Activated CD8-positive, alpha-beta T cell treated with anti-CD3 and anti-CD28 coated beads for 36 hours (primary cell): ENCODE measurements around the gene OVCA2. TPM values are rescaled to one million over a fixed set of nuclear protein-coding genes. Genes with fewer than 3 reads are reported as not detected.

Experiments
- ATAC-seq: fragments of 200-7000 bp; cut with Tn5 transposase; one replicate; pipeline ENCODE4 v1.10.0; 2021; ENCODE audit warnings: mild to moderate bottlenecking, moderate library complexity
- CTCF ChIA-PET: fragments of 350-600 bp; sonication (Branson Sonifier 250); formaldehyde crosslinking; loops from one replicate; lab custom pipeline; 2021; ENCODE audit warnings: antibody characterized with exemption; lab: Charles Lee
- POLR2A ChIA-PET: fragments of 350-600 bp; sonication (Branson Sonifier 250); formaldehyde crosslinking; loops from one replicate; lab custom pipeline; 2021; ENCODE audit warnings: antibody characterized with exemption; lab: Charles Lee
- DNase-seq: peaks from one replicate; pipeline ENCODE4 v3.0.0-alpha.2; 2020
- H3K27ac Mint-ChIP-seq: one replicate; pipeline ENCODE4 v1.8.0; 2021; ENCODE audit warnings: mild to moderate bottlenecking, mixed read lengths
- H3K27me3 Mint-ChIP-seq: one replicate; pipeline ENCODE4 v1.8.0; 2021; ENCODE audit warnings: mixed read lengths
- H3K36me3 Mint-ChIP-seq: one replicate; pipeline ENCODE4 v1.8.0; 2021; ENCODE audit warnings: low read depth, mixed read lengths
- H3K4me1 Mint-ChIP-seq: one replicate; pipeline ENCODE4 v1.8.0; 2021; ENCODE audit warnings: low read depth, mixed read lengths
- H3K4me3 Mint-ChIP-seq: one replicate; pipeline ENCODE4 v1.8.0; 2021; ENCODE audit warnings: mild to moderate bottlenecking, moderate library complexity, mixed read lengths
- H3K9me3 Mint-ChIP-seq: one replicate; pipeline ENCODE4 v1.8.0; 2021; ENCODE audit warnings: mixed read lengths
- intact Hi-C: fragments of 100-400 bp; cut with micrococcal nuclease; formaldehyde crosslinking; loops from one replicate; pipeline ENCODE4 v1.10.0; 2022
- total RNA-seq, 2 experiments: library from RNA; stranded (reverse); gene quantifications; one replicate each; pipeline ENCODE4 v1.2.3, GENCODE V29; 2021
- TF ChIP-seq, protein P1 (sequence below): fragments of 200-600 bp; IDR thresholded peaks from one replicate; pipeline ENCODE4 v1.8.0; 2022; ENCODE audit warnings: antibody characterized with exemption, mild to moderate bottlenecking

The OVCA2 gene
- total RNA-seq, 2 experiments from 2014 or later = 28.0 to 28.5 TPM

- Mint-ChIP-seq H3K36me3 (peaks cover 55% of the 10 kb centered on the region), H3K4me1 (peaks cover 25% of the 10 kb centered on the region), H3K9me3 (no peaks in the 10 kb centered on the region), H3K27ac (peak overlapping the region; percentile 37), H3K27me3 (no peaks in the 10 kb centered on the region), H3K4me3 (no peak overlapping the region)
- ATAC-seq = peak; percentile 54
- ChIA-PET POLR2A (interaction anchor here (0.5 to 1.5 kb wide), 4 partner anchors 9 to 17 kb away, joined by 3 to 8 read pairs (median 4); no protein-coding TSS in a partner anchor), CTCF (interaction anchor here (1.1 to 3.0 kb wide), 5 partner anchors 9 to 169 kb away, joined by 3 to 12 read pairs (median 3); no protein-coding TSS in a partner anchor)
- intact Hi-C loops = no loop called here
- TF ChIP-seq, protein P1, sequence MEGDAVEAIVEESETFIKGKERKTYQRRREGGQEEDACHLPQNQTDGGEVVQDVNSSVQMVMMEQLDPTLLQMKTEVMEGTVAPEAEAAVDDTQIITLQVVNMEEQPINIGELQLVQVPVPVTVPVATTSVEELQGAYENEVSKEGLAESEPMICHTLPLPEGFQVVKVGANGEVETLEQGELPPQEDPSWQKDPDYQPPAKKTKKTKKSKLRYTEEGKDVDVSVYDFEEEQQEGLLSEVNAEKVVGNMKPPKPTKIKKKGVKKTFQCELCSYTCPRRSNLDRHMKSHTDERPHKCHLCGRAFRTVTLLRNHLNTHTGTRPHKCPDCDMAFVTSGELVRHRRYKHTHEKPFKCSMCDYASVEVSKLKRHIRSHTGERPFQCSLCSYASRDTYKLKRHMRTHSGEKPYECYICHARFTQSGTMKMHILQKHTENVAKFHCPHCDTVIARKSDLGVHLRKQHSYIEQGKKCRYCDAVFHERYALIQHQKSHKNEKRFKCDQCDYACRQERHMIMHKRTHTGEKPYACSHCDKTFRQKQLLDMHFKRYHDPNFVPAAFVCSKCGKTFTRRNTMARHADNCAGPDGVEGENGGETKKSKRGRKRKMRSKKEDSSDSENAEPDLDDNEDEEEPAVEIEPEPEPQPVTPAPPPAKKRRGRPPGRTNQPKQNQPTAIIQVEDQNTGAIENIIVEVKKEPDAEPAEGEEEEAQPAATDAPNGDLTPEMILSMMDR = no peak
- no peak for DNase-seq
Measured at GRCh38 chr17:2075336-2076086, 33.7 kb downstream of the OVCA2 start.

DNA sequence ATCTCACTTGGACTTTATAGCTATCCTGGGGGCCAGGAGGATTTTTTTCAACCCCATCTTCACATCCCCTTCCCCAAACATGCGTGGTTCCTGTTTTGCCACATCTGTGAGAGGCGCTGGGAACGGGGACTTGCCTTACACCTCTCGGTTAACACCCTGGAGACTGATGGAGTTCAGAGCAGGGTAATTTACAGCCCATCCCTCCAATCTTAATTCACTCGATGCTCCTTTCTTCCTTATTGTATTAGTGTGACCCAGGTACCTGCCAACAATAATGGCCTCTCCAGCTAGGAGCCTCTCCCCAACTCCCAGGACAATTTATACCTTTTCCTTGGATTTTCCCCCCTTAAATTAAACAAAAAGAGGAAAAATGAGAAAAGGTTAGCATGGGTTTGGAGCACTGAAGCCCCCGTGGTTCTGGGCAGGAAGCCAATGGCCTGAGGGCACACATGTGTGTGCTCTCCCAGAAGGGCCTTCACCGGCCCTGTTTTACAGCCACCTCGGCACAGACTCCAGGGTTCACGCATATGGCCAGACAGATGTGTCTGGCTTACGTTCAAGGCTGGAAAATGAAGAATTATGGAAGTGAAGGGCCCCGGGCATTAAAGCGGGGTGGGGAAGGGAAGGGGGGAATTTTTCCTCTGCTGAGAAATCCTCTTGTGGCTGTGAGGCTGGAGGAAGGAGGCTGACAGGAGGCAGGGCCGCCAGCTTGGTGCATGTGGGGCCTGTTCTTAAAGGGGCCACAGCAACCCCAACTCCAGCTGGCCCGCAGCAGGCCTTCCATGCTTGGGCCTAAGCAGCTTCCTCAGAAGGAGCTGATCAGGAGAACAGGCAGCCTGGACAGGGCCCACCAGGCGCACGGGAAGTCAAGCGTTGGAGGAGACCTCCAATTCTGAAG is 34.5 kb downstream of the OVCA2 start:
- DNase-seq = no peak
- CTCF ChIA-PET = interaction anchor here (1.0 to 3.0 kb wide), 4 partner anchors 11 to 168 kb away, joined by 3 to 12 read pairs (median 4); no protein-coding TSS in a partner anchor
- ATAC-seq = no peak
- intact Hi-C loops = no loop called here
- POLR2A ChIA-PET = interaction anchor here (0.5 to 1.5 kb wide), 4 partner anchors 8 to 27 kb away, joined by 3 to 8 read pairs (median 3); no protein-coding TSS in a partner anchor
- H3K27me3 Mint-ChIP-seq = no peaks in the 10 kb centered on the region
- H3K4me3 Mint-ChIP-seq = no peak overlapping the region
- TF ChIP-seq, protein P1 = no peak
- H3K36me3 Mint-ChIP-seq = peaks cover 53% of the 10 kb centered on the region
- H3K9me3 Mint-ChIP-seq = no peaks in the 10 kb centered on the region
- peaks cover 19% of the 10 kb centered on the region for H3K4me1 Mint-ChIP-seq
- peak overlapping the region; percentile 50 for H3K27ac Mint-ChIP-seq

DNA sequence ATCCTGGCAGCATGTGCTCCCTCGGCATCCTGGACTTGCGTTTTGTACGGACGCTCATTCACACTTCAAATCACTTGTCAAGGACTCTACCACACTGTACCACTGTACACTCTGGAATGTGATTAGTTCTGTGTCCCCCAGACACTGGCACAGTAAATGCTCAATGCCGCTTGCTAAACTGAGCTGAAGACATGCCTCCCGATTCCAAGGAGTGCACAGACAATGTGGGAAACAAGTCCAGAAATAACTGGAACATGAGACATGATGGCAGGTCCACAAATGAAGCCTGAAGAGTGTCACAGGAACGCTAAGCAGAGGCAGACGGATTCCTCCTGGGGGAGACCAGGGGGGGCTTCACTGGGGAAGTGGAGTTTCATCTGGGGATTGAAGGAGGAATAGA is 35.2 kb downstream of the OVCA2 start:
- Mint-ChIP-seq H3K27me3 (no peaks in the 10 kb centered on the region), H3K4me3 (no peak overlapping the region), H3K4me1 (peaks cover 21% of the 10 kb centered on the region), H3K9me3 (no peaks in the 10 kb centered on the region), H3K36me3 (peaks cover 54% of the 10 kb centered on the region), H3K27ac (no peak overlapping the region)
- POLR2A ChIA-PET = interaction anchor here (1.2 to 1.5 kb wide), 2 partner anchors 10 to 26 kb away, joined by 3 to 8 read pairs; no protein-coding TSS in a partner anchor
- ATAC-seq = no peak
- CTCF ChIA-PET = interaction anchor here (1.0 to 3.0 kb wide), 4 partner anchors 11 to 168 kb away, joined by 3 to 12 read pairs (median 4); no protein-coding TSS in a partner anchor
- DNase-seq = no peak
- intact Hi-C loops = no loop called here
- TF ChIP-seq, protein P1 = no peak

DNA sequence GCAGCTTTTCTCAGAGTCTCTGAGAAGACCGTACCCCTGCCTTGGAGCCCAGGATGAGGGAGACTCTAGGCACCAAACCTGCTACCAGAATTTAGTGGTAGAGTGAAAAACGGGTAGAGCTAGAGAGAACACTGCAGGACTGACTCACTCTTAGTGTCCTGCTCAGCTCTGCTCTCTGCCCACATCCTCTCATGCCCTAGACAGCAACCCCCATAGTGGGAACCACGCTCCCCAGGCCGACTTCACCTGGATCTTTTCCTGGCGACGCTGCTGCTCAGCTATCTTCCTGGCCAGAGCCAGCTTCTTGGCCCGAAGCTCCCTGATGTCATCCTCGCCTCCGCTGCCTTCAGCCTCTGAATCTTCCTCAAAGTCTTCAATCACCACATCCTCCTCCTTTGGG is 39.7 kb downstream of the OVCA2 start:
- H3K36me3 Mint-ChIP-seq = peaks cover 65% of the 10 kb centered on the region
- no peaks in the 10 kb centered on the region for H3K27me3 Mint-ChIP-seq
- peak overlapping the region; percentile 0 for H3K4me3 Mint-ChIP-seq
- peak; percentile 60 for ATAC-seq
- no peak for DNase-seq
- TF ChIP-seq, protein P1 = no peak
- no peaks in the 10 kb centered on the region for H3K9me3 Mint-ChIP-seq
- intact Hi-C loops = no loop called here
- ChIA-PET CTCF (interaction anchor here (0.7 to 1.8 kb wide), 2 partner anchors 11 to 24 kb away, joined by 3 to 4 read pairs; no protein-coding TSS in a partner anchor), POLR2A (interaction anchor here (1.4 kb wide), 1 partner anchor 11 kb away, joined by 4 read pairs; no protein-coding TSS in a partner anchor)
- peaks cover 33% of the 10 kb centered on the region for H3K4me1 Mint-ChIP-seq
- H3K27ac Mint-ChIP-seq = peak overlapping the region; percentile 47
